Activated CD4-positive, CD25-positive, alpha-beta regulatory T cell treated with anti-CD3 and anti-CD28 coated beads, Interleukin-2, amount 50 U/mL, for 24 hours (primary cell): ENCODE results near the gene RRAD.

Experiments used
- ATAC-seq, 2 donors: fragments of 150-1000 bp; cut with Tn5 transposase; one replicate each; pipeline ENCODE4 v1.10.0; 2021; ENCODE audit warnings: mild to moderate bottlenecking in 1 of 2, moderate library complexity in 1 of 2

Gene RRAD

GRCh38 chr16:66933776-66934137 lies 8.4 kb upstream of the RRAD start:
- ATAC-seq = peak; percentile 76 to 81

- no peak for ATAC-seq
Measured at GRCh38 chr16:66932076-66932475, 6.7 kb upstream of the RRAD start.

GRCh38 chr16:66931665-66932064 lies 6.3 kb upstream of the RRAD start:
- no peak for ATAC-seq

- no peak for ATAC-seq
Measured at GRCh38 chr16:66930189-66930588, 4.9 kb upstream of the RRAD start.

- ATAC-seq = no peak
Measured at GRCh38 chr16:66928702-66929388, 3.5 kb upstream of the RRAD start.

GRCh38 chr16:66927918-66928649 lies 2.7 kb upstream of the RRAD start:
- no peak for ATAC-seq

- ATAC-seq = no peak
Measured at GRCh38 chr16:66926961-66927436, 1.7 kb upstream of the RRAD start.

GRCh38 chr16:66926171-66926947 lies 1.0 kb upstream of the RRAD start:
- no peak for ATAC-seq

- ATAC-seq = peak; percentile 65 to 76
Measured at GRCh38 chr16:66924527-66925321, 611 bp downstream of the RRAD start.

- no peak for ATAC-seq
Measured at GRCh38 chr16:66923866-66924265, 1.5 kb downstream of the RRAD start.

GRCh38 chr16:66923247-66923731 lies 2.0 kb downstream of the RRAD start:
- no peak for ATAC-seq

- ATAC-seq = no peak
Measured at GRCh38 chr16:66921729-66922450, 3.4 kb downstream of the RRAD start.

- no peak for ATAC-seq
Measured at GRCh38 chr16:66920924-66921680, 4.2 kb downstream of the RRAD start.

GRCh38 chr16:66920299-66920590 lies 5.1 kb downstream of the RRAD start:
- ATAC-seq = no peak

GRCh38 chr16:66919569-66920298 lies 5.6 kb downstream of the RRAD start:
- no peak for ATAC-seq

- no peak for ATAC-seq
Measured at GRCh38 chr16:66918803-66919568, 6.3 kb downstream of the RRAD start, which contains the start of gene CDH16. CDH16 (minus strand) TSS chr16:66918885; CDS start chr16:66918065, 820 bp downstream.

GRCh38 chr16:66918355-66918754 lies 7.0 kb downstream of the RRAD start:
- ATAC-seq = no peak

GRCh38 chr16:66917741-66918140 lies 7.6 kb downstream of the RRAD start:
- no peak for ATAC-seq

GRCh38 chr16:66916518-66916917 lies 8.8 kb downstream of the RRAD start:
- ATAC-seq = no peak

GRCh38 chr16:66915041-66915440 lies 10.3 kb downstream of the RRAD start:
- ATAC-seq = no peak
